Right atrium auricular region (tissue), 2 donors: ENCODE results near the gene QSOX1. TPM values are rescaled to one million over a fixed set of nuclear protein-coding genes. Genes with fewer than 3 reads are reported as not detected.

Source experiments
- DNase-seq: peaks from one replicate; pipeline ENCODE4 v3.0.0-alpha.2; 2019; ENCODE audit warnings: low spot score
- H3K27ac ChIP-seq, 2 donors: fragments of 200-600 bp; sonication (generic); 1 replicate in 1 of 2; 2 replicates in 1 of 2; pipeline ENCODE4 v1.5.1; 2016 to 2019
- H3K27me3 ChIP-seq, 2 donors: fragments of 200-600 bp; sonication (generic); one replicate each; pipeline versions ENCODE4 v1.5.1 to v1.6.0; 2017 to 2019
- H3K36me3 ChIP-seq: fragments of 200-600 bp; sonication (generic); one replicate; pipeline ENCODE4 v1.5.1; 2016
- H3K4me1 ChIP-seq, 2 donors: fragments of 200-600 bp; sonication (generic); one replicate each; pipeline versions ENCODE4 v1.5.1 to v1.6.0; 2017 to 2019
- H3K4me3 ChIP-seq, 2 donors: fragments of 200-600 bp; sonication (generic); 1 replicate in 1 of 2; 2 replicates in 1 of 2; pipeline ENCODE4 v1.5.1; 2017 to 2019; ENCODE audit warnings: mild to moderate bottlenecking in 1 of 2, moderate library complexity in 1 of 2
- H3K9me3 ChIP-seq, 2 donors: fragments of 200-600 bp; sonication (generic); one replicate each; pipeline ENCODE4 v1.5.1; 2019
- CTCF ChIP-seq, 2 donors: fragments of 200-600 bp; sonication (generic); IDR thresholded peaks; one replicate each; pipeline ENCODE4 v1.5.1; 2019; ENCODE audit warnings: antibody characterized with exemption in 2 of 2
- total RNA-seq, 2 donors: library from RNA; depleted of rRNA; stranded (reverse); fragments of >200 nt; gene quantifications; one replicate each; pipeline ENCODE4 v1.1.0, GENCODE V29; 2016

The QSOX1 gene
- total RNA-seq, 2 donors from 2014 or later, result 199 to 332 TPM

- TF ChIP-seq CTCF (IDR thresholded peaks at IDR 0.05), result no peak
- no peaks in the 10 kb centered on the region for H3K9me3 ChIP-seq
- no peaks in the 10 kb centered on the region for H3K27me3 ChIP-seq
- peak overlapping the region; percentile 49 to 80 for H3K27ac ChIP-seq
- DNase-seq, result peak; percentile 77
- peaks cover 0 to 49% of the 10 kb centered on the region in 2 donors for H3K4me1 ChIP-seq
- no peaks in the 10 kb centered on the region for H3K36me3 ChIP-seq
- H3K4me3 ChIP-seq, result no peak overlapping the region
These were observed 37.5 kb upstream of the QSOX1 start for GRCh38 chr1:180116964-180117763.

- TF ChIP-seq CTCF (IDR thresholded peaks at IDR 0.05), result no peak
- H3K27ac ChIP-seq, result peak overlapping the region; percentile 49 to 80
- peak; percentile 77 for DNase-seq
These were observed 36.9 kb upstream of the QSOX1 start for GRCh38 chr1:180117764-180118116.

GRCh38 chr1:180119837-180120236 is 34.8 kb upstream of the QSOX1 start:
- Histone ChIP-seq H3K27me3 (no peaks in the 10 kb centered on the region), H3K27ac (no peak overlapping the region), H3K9me3 (no peaks in the 10 kb centered on the region), H3K36me3 (no peaks in the 10 kb centered on the region), H3K4me3 (no peak overlapping the region), H3K4me1 (peaks cover 0 to 22% of the 10 kb centered on the region in 2 donors)
- no peak for TF ChIP-seq CTCF (IDR thresholded peaks at IDR 0.05)
- no peak for DNase-seq

More at GRCh38 chr1:180117764-180118116, 36.9 kb upstream of the QSOX1 start:
- no peaks in the 10 kb centered on the region for H3K27me3 ChIP-seq
- no peaks in the 10 kb centered on the region for H3K36me3 ChIP-seq
- H3K4me3 ChIP-seq, result no peak overlapping the region
- no peaks in the 10 kb centered on the region for H3K9me3 ChIP-seq
- peaks cover 0 to 43% of the 10 kb centered on the region in 2 donors for H3K4me1 ChIP-seq

- Histone ChIP-seq H3K27me3 (no peaks in the 10 kb centered on the region), H3K4me1 (no peaks in the 10 kb centered on the region), H3K9me3 (no peaks in the 10 kb centered on the region), H3K36me3 (no peaks in the 10 kb centered on the region), H3K27ac (no peak overlapping the region), H3K4me3 (no peak overlapping the region)
- no peak for TF ChIP-seq CTCF (IDR thresholded peaks at IDR 0.05)
- no peak for DNase-seq
These were observed 31.2 kb upstream of the QSOX1 start for GRCh38 chr1:180123463-180123936.

GRCh38 chr1:180130651-180131050 is 24.0 kb upstream of the QSOX1 start:
- no peaks in the 10 kb centered on the region for H3K27me3 ChIP-seq
- TF ChIP-seq CTCF (IDR thresholded peaks at IDR 0.05), result no peak
- H3K27ac ChIP-seq, result no peak overlapping the region
- no peaks in the 10 kb centered on the region for H3K9me3 ChIP-seq
- no peak for DNase-seq
- no peaks in the 10 kb centered on the region for H3K36me3 ChIP-seq
- no peak overlapping the region for H3K4me3 ChIP-seq
- H3K4me1 ChIP-seq, result no peaks in the 10 kb centered on the region
